ENCODE measurements around the gene CCDC6. TPM values are rescaled to one million over a fixed set of nuclear protein-coding genes. Genes with fewer than 3 reads are reported as not detected.
"Not testable (repeated sequence)": the region's sequence is repeated elsewhere in the genome, so short reads cannot be mapped to it uniquely, and the experiment has no call there.

The CCDC6 gene
- total RNA-seq, 2 donors from 2014 or later = 34.4 to 49.1 TPM

GRCh38 chr10:59898125-59898835, 8.1 kb downstream of the CCDC6 start:
- H3K27me3 Mint-ChIP-seq = no peaks in the 10 kb centered on the region
- no peak overlapping the region for H3K4me3 Mint-ChIP-seq
- H3K36me3 Mint-ChIP-seq (ENCODE audit: low read depth) = peaks cover 62% of the 10 kb centered on the region
- no peak for ATAC-seq (replicated peaks)
- H3K27ac Mint-ChIP-seq = no peak overlapping the region
- no peaks in the 10 kb centered on the region for H3K9me3 Mint-ChIP-seq
- peaks cover 65% of the 10 kb centered on the region for H3K4me1 Mint-ChIP-seq

DNA sequence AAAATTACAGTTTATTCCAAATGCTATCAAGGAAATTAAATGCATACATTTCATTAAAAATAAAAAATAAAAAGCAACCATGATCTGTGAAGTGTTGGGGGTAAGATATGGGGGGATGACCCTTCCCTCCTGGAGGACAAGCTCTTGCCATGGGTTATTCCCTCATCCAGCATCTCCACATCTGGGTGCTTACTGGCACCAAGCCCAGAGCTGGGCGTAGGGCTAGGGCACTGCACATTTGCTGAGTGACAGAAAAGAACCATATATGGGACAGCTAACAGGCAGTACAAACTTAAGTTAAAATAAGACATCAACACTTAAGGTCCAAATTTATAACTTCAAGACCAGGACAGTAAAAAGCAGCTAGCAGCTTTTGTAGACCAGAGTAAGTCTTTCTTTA, 10.2 kb downstream of the CCDC6 start:
- H3K36me3 Mint-ChIP-seq (ENCODE audit: low read depth) = peaks cover 52% of the 10 kb centered on the region
- no peaks in the 10 kb centered on the region for H3K9me3 Mint-ChIP-seq
- peaks cover 61% of the 10 kb centered on the region for H3K4me1 Mint-ChIP-seq
- no peaks in the 10 kb centered on the region for H3K27me3 Mint-ChIP-seq
- H3K4me3 Mint-ChIP-seq = no peak overlapping the region
- ATAC-seq (replicated peaks) = no peak
- H3K27ac Mint-ChIP-seq = no peak overlapping the region

- peaks cover 51% of the 10 kb centered on the region for H3K36me3 Mint-ChIP-seq (ENCODE audit: low read depth)
- H3K4me1 Mint-ChIP-seq = peaks cover 57% of the 10 kb centered on the region
Observed at GRCh38 chr10:59895629-59896116, 10.7 kb downstream of the CCDC6 start.

GRCh38 chr10:59894114-59894513, 12.2 kb downstream of the CCDC6 start:
- H3K27me3 Mint-ChIP-seq = no peaks in the 10 kb centered on the region
- peaks cover 58% of the 10 kb centered on the region for H3K4me1 Mint-ChIP-seq
- peaks cover 54% of the 10 kb centered on the region for H3K36me3 Mint-ChIP-seq (ENCODE audit: low read depth)
- ATAC-seq (replicated peaks) = no peak
- H3K9me3 Mint-ChIP-seq = no peaks in the 10 kb centered on the region
- H3K27ac Mint-ChIP-seq = peak overlapping the region; percentile 42
- H3K4me3 Mint-ChIP-seq = no peak overlapping the region

More at GRCh38 chr10:59895629-59896116, 10.7 kb downstream of the CCDC6 start:
- ATAC-seq (replicated peaks) = no peak
- no peaks in the 10 kb centered on the region for H3K27me3 Mint-ChIP-seq
- no peak overlapping the region for H3K4me3 Mint-ChIP-seq
- H3K27ac Mint-ChIP-seq = no peak overlapping the region
- no peaks in the 10 kb centered on the region for H3K9me3 Mint-ChIP-seq

- Mint-ChIP-seq H3K27me3 (no peaks in the 10 kb centered on the region), H3K36me3 (ENCODE audit: low read depth) (peaks cover 52% of the 10 kb centered on the region), H3K27ac (peak overlapping the region; percentile 52), H3K4me1 (peaks cover 53% of the 10 kb centered on the region), H3K4me3 (no peak overlapping the region), H3K9me3 (no peaks in the 10 kb centered on the region)
- no peak for ATAC-seq (replicated peaks)
Observed at GRCh38 chr10:59892697-59893096, 13.7 kb downstream of the CCDC6 start.

GRCh38 chr10:59891936-59892335, 14.4 kb downstream of the CCDC6 start:
- H3K4me3 Mint-ChIP-seq = no peak overlapping the region
- ATAC-seq (replicated peaks) = no peak
- peak overlapping the region; percentile 10 for H3K27ac Mint-ChIP-seq
- peaks cover 54% of the 10 kb centered on the region for H3K36me3 Mint-ChIP-seq (ENCODE audit: low read depth)
- H3K27me3 Mint-ChIP-seq = no peaks in the 10 kb centered on the region
- H3K4me1 Mint-ChIP-seq = peaks cover 57% of the 10 kb centered on the region
- H3K9me3 Mint-ChIP-seq = no peaks in the 10 kb centered on the region

- peaks cover 54% of the 10 kb centered on the region for H3K36me3 Mint-ChIP-seq (ENCODE audit: low read depth)
Observed at GRCh38 chr10:59891349-59891748, 15.0 kb downstream of the CCDC6 start.

GRCh38 chr10:59888781-59889435, 17.4 kb downstream of the CCDC6 start:
- Mint-ChIP-seq H3K27me3 (no peaks in the 10 kb centered on the region), H3K27ac (peak overlapping the region; percentile 97)

More at GRCh38 chr10:59891349-59891748, 15.0 kb downstream of the CCDC6 start:
- no peak for ATAC-seq (replicated peaks)
- Mint-ChIP-seq H3K27me3 (no peaks in the 10 kb centered on the region), H3K4me1 (peaks cover 58% of the 10 kb centered on the region), H3K9me3 (no peaks in the 10 kb centered on the region), H3K4me3 (no peak overlapping the region), H3K27ac (peak overlapping the region; percentile 10)

DNA sequence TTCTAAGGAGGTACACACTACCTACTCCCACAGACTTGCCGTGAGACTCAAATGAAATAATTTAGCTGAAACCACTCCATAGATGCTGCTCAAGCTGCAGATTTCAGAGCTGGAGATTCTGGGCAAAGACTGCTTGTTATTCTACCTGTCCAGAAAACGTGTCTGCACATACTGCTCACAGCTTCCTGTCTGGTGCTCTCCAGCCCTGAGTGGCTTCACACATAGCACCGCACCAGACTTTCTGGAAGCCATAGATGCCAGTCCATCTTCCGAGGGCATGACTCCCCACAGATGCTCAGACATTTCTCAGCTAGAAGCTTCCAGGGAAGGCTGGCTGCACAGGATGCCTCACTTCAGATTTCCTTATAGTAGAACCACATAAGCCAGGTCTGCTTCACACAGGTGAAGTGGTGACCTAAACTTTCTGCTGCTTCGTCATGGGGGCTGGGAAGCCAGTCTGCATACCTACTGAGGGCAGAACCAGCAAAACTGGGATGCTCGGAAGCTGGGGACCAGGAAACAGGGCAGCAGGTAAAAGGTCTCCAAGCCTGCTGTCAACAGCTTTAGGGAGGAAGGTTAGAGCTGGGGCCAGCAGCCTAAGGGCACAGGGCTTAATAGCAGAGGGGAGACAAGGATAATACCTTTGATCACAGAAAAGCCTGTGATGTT, 18.2 kb downstream of the CCDC6 start:
- Mint-ChIP-seq H3K27me3 (no peaks in the 10 kb centered on the region), H3K4me1 (peaks cover 69% of the 10 kb centered on the region), H3K36me3 (ENCODE audit: low read depth) (peaks cover 55% of the 10 kb centered on the region), H3K9me3 (no peaks in the 10 kb centered on the region), H3K27ac (peak overlapping the region; percentile 97), H3K4me3 (peak overlapping the region; percentile 80)
- ATAC-seq (replicated peaks) = no peak

More at GRCh38 chr10:59888781-59889435, 17.4 kb downstream of the CCDC6 start:
- Mint-ChIP-seq H3K9me3 (no peaks in the 10 kb centered on the region), H3K36me3 (ENCODE audit: low read depth) (peaks cover 55% of the 10 kb centered on the region), H3K4me1 (peaks cover 70% of the 10 kb centered on the region), H3K4me3 (no peak overlapping the region)
- ATAC-seq (replicated peaks) = no peak

DNA sequence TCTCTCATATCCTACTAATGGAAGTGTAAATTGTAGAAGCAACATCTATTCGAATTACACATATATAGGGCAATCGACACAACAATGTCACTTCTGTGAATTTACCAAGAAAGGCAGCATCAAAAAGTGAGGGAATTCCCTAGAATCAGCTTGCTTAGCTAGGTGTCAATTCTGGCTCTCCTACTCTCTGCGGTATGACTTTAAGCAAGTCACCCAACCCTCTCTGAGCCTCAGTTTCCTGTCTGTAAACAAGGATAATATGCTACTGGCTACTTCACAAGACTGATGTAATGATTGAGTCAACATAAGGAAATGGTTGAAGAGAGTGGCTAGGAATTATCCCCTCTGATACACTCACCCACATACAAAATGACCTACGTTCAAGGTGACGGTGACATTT, 19.4 kb downstream of the CCDC6 start:
- peak overlapping the region; percentile 97 for H3K27ac Mint-ChIP-seq

GRCh38 chr10:59885430-59886134, 20.8 kb downstream of the CCDC6 start:
- peak overlapping the region; percentile 80 for H3K4me3 Mint-ChIP-seq
- no peaks in the 10 kb centered on the region for H3K9me3 Mint-ChIP-seq
- peaks cover 50% of the 10 kb centered on the region for H3K36me3 Mint-ChIP-seq (ENCODE audit: low read depth)
- H3K4me1 Mint-ChIP-seq = peaks cover 72% of the 10 kb centered on the region
- no peak for ATAC-seq (replicated peaks)
- H3K27ac Mint-ChIP-seq = peak overlapping the region; percentile 97
- no peaks in the 10 kb centered on the region for H3K27me3 Mint-ChIP-seq

More for the DNA sequence above, 19.4 kb downstream of the CCDC6 start:
- Mint-ChIP-seq H3K4me3 (peak overlapping the region; percentile 80), H3K27me3 (no peaks in the 10 kb centered on the region), H3K4me1 (peaks cover 60% of the 10 kb centered on the region), H3K36me3 (ENCODE audit: low read depth) (peaks cover 53% of the 10 kb centered on the region), H3K9me3 (no peaks in the 10 kb centered on the region)
- ATAC-seq (replicated peaks) = peak; percentile 94

DNA sequence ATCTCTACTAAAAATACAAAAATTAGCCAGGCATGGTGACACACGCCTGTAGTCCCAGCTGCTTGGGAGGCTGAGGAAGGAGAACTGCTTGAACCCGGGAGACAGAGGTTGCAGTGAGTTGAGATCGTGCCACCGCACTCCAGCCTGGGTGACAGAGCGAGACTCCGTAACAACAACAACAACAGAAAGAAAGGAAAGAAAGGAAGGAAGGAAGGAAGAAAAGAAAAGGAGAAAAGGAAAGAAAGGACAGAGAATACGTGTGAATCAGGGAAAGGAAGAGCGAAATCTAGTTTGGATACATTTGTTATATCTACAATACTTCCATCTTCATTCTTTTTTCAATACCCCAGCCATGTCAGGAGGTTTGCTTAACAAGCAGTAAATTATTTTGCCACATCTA, 21.5 kb downstream of the CCDC6 start:
- Mint-ChIP-seq H3K27ac (peak overlapping the region; percentile 97), H3K36me3 (ENCODE audit: low read depth) (peaks cover 45% of the 10 kb centered on the region), H3K4me1 (peaks cover 73% of the 10 kb centered on the region), H3K4me3 (peak overlapping the region; percentile 80)
- H3K27me3 Mint-ChIP-seq; ATAC-seq (replicated peaks); H3K9me3 Mint-ChIP-seq: not testable (repeated sequence)

DNA sequence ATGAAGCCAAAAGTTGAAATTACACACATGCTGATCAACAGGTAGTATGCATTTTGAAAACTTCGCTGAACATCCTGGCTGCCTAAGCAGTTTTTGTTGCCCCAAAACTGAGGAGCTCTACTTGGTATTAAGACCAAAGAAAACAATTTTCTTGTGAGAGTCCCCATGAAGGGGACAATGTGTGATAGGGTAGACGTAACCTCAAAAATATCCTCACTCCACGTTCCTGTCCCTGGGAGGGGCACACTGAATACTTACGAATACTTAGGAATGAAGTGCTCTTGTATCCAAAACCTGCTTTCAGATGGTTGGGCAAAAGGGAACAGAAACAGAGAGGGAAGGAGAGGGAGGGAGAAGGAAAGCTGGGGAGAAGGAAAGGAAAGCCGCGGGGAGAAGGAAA, 24.7 kb downstream of the CCDC6 start:
- Mint-ChIP-seq H3K4me1 (peaks cover 71% of the 10 kb centered on the region), H3K4me3 (peak overlapping the region; percentile 80), H3K27ac (peak overlapping the region; percentile 95), H3K36me3 (ENCODE audit: low read depth) (peaks cover 27% of the 10 kb centered on the region), H3K9me3 (peaks cover 3% of the 10 kb centered on the region), H3K27me3 (no peaks in the 10 kb centered on the region)
- ATAC-seq (replicated peaks) = no peak

- Mint-ChIP-seq H3K9me3 (peaks cover 3% of the 10 kb centered on the region), H3K36me3 (ENCODE audit: low read depth) (peaks cover 27% of the 10 kb centered on the region), H3K4me1 (peaks cover 66% of the 10 kb centered on the region), H3K4me3 (peak overlapping the region; percentile 80), H3K27ac (peak overlapping the region; percentile 95), H3K27me3 (no peaks in the 10 kb centered on the region)
- ATAC-seq (replicated peaks) = peak; percentile 85
Observed at GRCh38 chr10:59880971-59881510, 25.3 kb downstream of the CCDC6 start.

All from activated T-helper 17 cell treated with anti-CD3 and anti-CD28 coated beads, Interleukin-2, amount 50 U/mL, for 72 hours (primary cell).